Suprapubic skin (tissue), 4 donors: ENCODE data around the gene CSMD2. TPM values are rescaled to one million over a fixed set of nuclear protein-coding genes. Genes with fewer than 3 reads are reported as not detected.

ENCODE experiments used
- DNase-seq, 2 donors: peaks; one replicate each; pipeline ENCODE4 v3.0.0-alpha.2; 2019; ENCODE audit warnings: low spot score in 2 of 2
- H3K27ac ChIP-seq: fragments of 200-600 bp; sonication (generic); one replicate; pipeline ENCODE4 v1.5.1; 2019
- H3K27me3 ChIP-seq: fragments of 200-600 bp; sonication (generic); one replicate; pipeline ENCODE4 v1.5.1; 2019
- H3K36me3 ChIP-seq: fragments of 200-600 bp; sonication (generic); one replicate; pipeline ENCODE4 v1.5.1; 2019
- H3K4me1 ChIP-seq: fragments of 200-600 bp; sonication (generic); one replicate; pipeline ENCODE4 v1.5.1; 2019
- H3K4me3 ChIP-seq: fragments of 200-600 bp; sonication (generic); one replicate; pipeline ENCODE4 v1.5.1; 2019; ENCODE audit warnings: mild to moderate bottlenecking
- H3K9me3 ChIP-seq: fragments of 200-600 bp; sonication (generic); one replicate; pipeline ENCODE4 v1.5.1; 2019
- CTCF ChIP-seq, 2 donors: fragments of 200-600 bp in 1 of 2; fragments of 450-650 bp in 1 of 2; sonication (generic) in 1 of 2; IDR thresholded peaks; one replicate each; pipeline ENCODE4 v1.5.1; 2016 to 2019; ENCODE audit warnings: antibody characterized with exemption in 2 of 2, mild to moderate bottlenecking in 1 of 2, moderate library complexity in 1 of 2
- EP300 ChIP-seq: sonication (generic); formaldehyde crosslinking; IDR thresholded peaks from one replicate; pipeline ENCODE4 v1.6.1; 2017; ENCODE audit warnings: antibody characterized with exemption
- POLR2A ChIP-seq, 2 donors: fragments of 450-650 bp; IDR thresholded peaks; one replicate each; pipeline ENCODE4 v1.6.1; 2017; ENCODE audit warnings: antibody characterized with exemption in 2 of 2, mild to moderate bottlenecking in 2 of 2, moderate library complexity in 2 of 2
- POLR2AphosphoS5 ChIP-seq, 3 donors: sonication (generic); formaldehyde crosslinking; IDR thresholded peaks; one replicate each; pipeline ENCODE4 v1.6.1; 2017; ENCODE audit warnings: antibody characterized with exemption in 3 of 3
- WGBS: methylation state at CpG from one replicate; pipeline ENCODE4 v1.1.5; 2018; 5-methylcytosine and 5-hydroxymethylcytosine counted together
- total RNA-seq, 4 donors: library from RNA; depleted of rRNA; stranded (reverse); fragments of >200 nt; gene quantifications; one replicate each; pipeline ENCODE4 v1.1.0, GENCODE V29; 2016

The CSMD2 gene
- total RNA-seq, 4 donors from 2014 or later: 0.08 to 0.55 (median 0.13) TPM

GRCh38 chr1:33721301-33721815 is 443.7 kb downstream of the CSMD2 start:
- DNase-seq: no peak
- no peak overlapping the region for H3K4me3 ChIP-seq
- no peak overlapping the region for H3K27ac ChIP-seq
- H3K36me3 ChIP-seq: no peaks in the 10 kb centered on the region
- no peaks in the 10 kb centered on the region for H3K9me3 ChIP-seq
- no peaks in the 10 kb centered on the region for H3K27me3 ChIP-seq
- TF ChIP-seq CTCF (IDR thresholded peaks at IDR 0.05) (no peak), EP300 (no peak), POLR2A (IDR thresholded peaks at IDR 0.05) (no peak), POLR2AphosphoS5 (IDR thresholded peaks at IDR 0.05) (no peak)
- WGBS: 91% methylated on average over 2 of the region's 2 CpGs
- no peaks in the 10 kb centered on the region for H3K4me1 ChIP-seq

- no peaks in the 10 kb centered on the region for H3K9me3 ChIP-seq
- no peak for DNase-seq
Measured at GRCh38 chr1:33719771-33720670, 445.0 kb downstream of the CSMD2 start.

GRCh38 chr1:33719326-33719725 is 445.7 kb downstream of the CSMD2 start:
- 90% methylated on average over 4 of the region's 4 CpGs for WGBS
- no peak overlapping the region for H3K27ac ChIP-seq
- no peaks in the 10 kb centered on the region for H3K36me3 ChIP-seq
- no peaks in the 10 kb centered on the region for H3K9me3 ChIP-seq
- no peaks in the 10 kb centered on the region for H3K4me1 ChIP-seq
- peak in 1 of 2 donors; percentile 24 for DNase-seq
- no peak overlapping the region for H3K4me3 ChIP-seq
- peaks cover 6% of the 10 kb centered on the region for H3K27me3 ChIP-seq
- TF ChIP-seq POLR2AphosphoS5 (IDR thresholded peaks at IDR 0.05) (no peak), POLR2A (IDR thresholded peaks at IDR 0.05) (no peak), CTCF (IDR thresholded peaks at IDR 0.05) (no peak), EP300 (no peak)

More at GRCh38 chr1:33719771-33720670, 445.0 kb downstream of the CSMD2 start:
- TF ChIP-seq POLR2A (IDR thresholded peaks at IDR 0.05) (no peak), CTCF (IDR thresholded peaks at IDR 0.05) (no peak), POLR2AphosphoS5 (IDR thresholded peaks at IDR 0.05) (no peak), EP300 (no peak)
- H3K27me3 ChIP-seq: peaks cover 4% of the 10 kb centered on the region
- H3K4me1 ChIP-seq: no peaks in the 10 kb centered on the region
- no peaks in the 10 kb centered on the region for H3K36me3 ChIP-seq
- H3K27ac ChIP-seq: no peak overlapping the region
- no peak overlapping the region for H3K4me3 ChIP-seq
- WGBS: 54% methylated on average over 6 of the region's 8 CpGs

- WGBS: 95% methylated on average over 3 of the region's 3 CpGs
Measured at GRCh38 chr1:33718186-33718585, 446.8 kb downstream of the CSMD2 start.

More at GRCh38 chr1:33718186-33718585, 446.8 kb downstream of the CSMD2 start:
- H3K4me1 ChIP-seq: no peaks in the 10 kb centered on the region
- no peaks in the 10 kb centered on the region for H3K36me3 ChIP-seq
- no peak overlapping the region for H3K27ac ChIP-seq
- peaks cover 7% of the 10 kb centered on the region for H3K27me3 ChIP-seq
- no peaks in the 10 kb centered on the region for H3K9me3 ChIP-seq
- peak in 1 of 2 donors; percentile 70 for DNase-seq
- TF ChIP-seq POLR2AphosphoS5 (IDR thresholded peaks at IDR 0.05) (no peak), CTCF (IDR thresholded peaks at IDR 0.05) (no peak), EP300 (no peak), POLR2A (IDR thresholded peaks at IDR 0.05) (no peak)
- no peak overlapping the region for H3K4me3 ChIP-seq
